GM12878 (cell line): ENCODE data around the gene PPARA. TPM values are rescaled to one million over a fixed set of nuclear protein-coding genes. Genes with fewer than 3 reads are reported as not detected.

Source experiments
- MEF2B ChIP-seq: fragments of 450-650 bp; IDR thresholded peaks from 2 replicates; pipeline ENCODE4 v1.6.1; 2018; ENCODE audit warnings: mild to moderate bottlenecking, moderate library complexity; ENCODE audit not compliant: partially characterized antibody, poor library complexity, severe bottlenecking
- NRF1 ChIP-seq: conservative IDR thresholded peaks from 2 replicates; pipeline ENCODE4 v1.6.1; 2011; ENCODE audit warnings: mild to moderate bottlenecking, low read depth, low read length, improper control_type of control experiment
- RCOR1 ChIP-seq: conservative IDR thresholded peaks from 2 replicates; pipeline ENCODE4 v1.6.1; 2012; ENCODE audit warnings: low read depth, low read length, improper control_type of control experiment
- SRF ChIP-seq, 2 experiments: IDR thresholded peaks; 2 replicates each; pipeline ENCODE4 v1.6.1; 2011; ENCODE audit warnings: low read depth in 2 of 2, low read length in 2 of 2, mild to moderate bottlenecking in 1 of 2, moderate library complexity in 1 of 2
- SUPT20H ChIP-seq: IDR thresholded peaks from 2 replicates; pipeline ENCODE4 v1.6.1; 2011; ENCODE audit warnings: low read depth, mild to moderate bottlenecking, low read length, moderate library complexity, borderline replicate concordance; ENCODE audit not compliant: control insufficient read depth
- polyA plus RNA-seq, 11 experiments: library from polyadenylated mRNA; depleted of rRNA in 4 of 11; unstranded in 6 of 11; stranded (reverse) in 5 of 11; fragments of >200 nt; fragmentation: Nextera tagmentation in 4 of 11; fragmentation: Illumina TruSeq in 1 of 11; extraction: Ambion mirVana in 4 of 11; extraction: Trizol in 1 of 11; gene quantifications; 1 replicate in 1 of 11; 2 replicates in 10 of 11; pipeline versions ENCODE4 v1.2.1 to v1.2.3, GENCODE V29; 2011 to 2016; ENCODE audit warnings: inconsistent platforms in 2 of 11, missing spikeins in 2 of 11, low read depth in 1 of 11
- total RNA-seq, 4 experiments: library from RNA; depleted of rRNA in 3 of 4; stranded (reverse); fragments of >200 nt in 3 of 4; fragmentation: Illumina TruSeq in 1 of 4; extraction: Trizol in 1 of 4; gene quantifications; 2 replicates each; pipeline versions ENCODE4 v1.2.1 to v1.2.3, GENCODE V29; 2013 to 2021
- TF ChIP-seq, protein P1 (sequence below): fragments of 450-650 bp; IDR thresholded peaks from 2 replicates; pipeline ENCODE4 v1.6.1; 2018; ENCODE audit warnings: mild to moderate bottlenecking, low read depth, moderate library complexity; ENCODE audit not compliant: partially characterized antibody
- TF ChIP-seq, protein P2 (sequence below): fragments of 450-650 bp; IDR thresholded peaks from 2 replicates; pipeline ENCODE4 v1.6.1; 2016; ENCODE audit warnings: mild to moderate bottlenecking

The PPARA gene
- total and polyA plus RNA-seq, 10 of the 15 experiments (the other 5 are each of a cell fraction or from before 2014, with no cell fraction given) = 0.72 to 10.4 (median 4.6) TPM

DNA sequence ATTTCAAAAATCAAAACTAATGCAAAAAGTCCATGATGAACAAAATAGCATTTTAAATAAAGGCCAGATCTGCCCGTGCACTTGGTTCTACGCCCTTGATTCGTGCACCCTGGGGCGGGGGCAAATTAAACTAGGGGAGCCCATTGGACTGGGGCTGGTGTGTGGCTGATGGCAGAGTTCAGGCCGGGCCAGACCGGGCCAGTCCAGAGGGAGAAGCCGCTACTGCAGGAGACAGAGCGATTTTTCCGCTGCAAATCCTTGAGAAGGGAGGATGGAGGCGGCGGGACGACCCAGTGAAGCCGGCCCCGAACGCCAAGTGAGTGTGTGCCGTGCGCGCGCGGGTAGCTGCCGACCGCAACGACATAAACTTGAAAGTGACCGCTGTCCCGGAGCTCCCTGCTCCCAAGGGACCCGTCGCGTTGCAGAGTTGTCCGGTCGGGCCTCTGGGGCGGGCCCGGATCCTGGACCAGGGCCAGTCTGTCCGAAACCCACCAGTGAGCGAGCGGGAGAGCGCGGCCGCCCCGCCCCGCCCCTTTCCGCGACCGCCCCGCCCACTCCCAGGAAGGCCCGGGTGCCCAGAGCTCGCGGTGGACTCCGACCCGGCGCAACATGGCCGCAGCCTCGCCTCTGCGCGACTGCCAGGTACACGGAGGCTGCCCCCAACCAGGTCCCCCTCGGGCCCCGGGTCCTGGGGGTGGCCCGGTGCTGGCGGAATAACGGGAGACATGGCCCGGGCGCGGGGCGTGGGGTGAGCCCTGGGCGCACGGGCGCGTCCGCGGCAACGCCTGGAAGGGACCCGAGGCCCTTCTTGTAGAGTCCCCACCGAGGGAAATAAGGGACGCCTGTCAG is 117.3 kb downstream of the PPARA start, which contains the start of gene TTC38 (continued):
- TF ChIP-seq NRF1 (no peak), SUPT20H (no peak), MEF2B (peak; percentile 89), RCOR1 (no peak), SRF (IDR thresholded peaks at IDR 0.05; ENCODE audit: low read depth in 2 of 2, low read length in 2 of 2) (no peak)
- TF ChIP-seq, protein P1, sequence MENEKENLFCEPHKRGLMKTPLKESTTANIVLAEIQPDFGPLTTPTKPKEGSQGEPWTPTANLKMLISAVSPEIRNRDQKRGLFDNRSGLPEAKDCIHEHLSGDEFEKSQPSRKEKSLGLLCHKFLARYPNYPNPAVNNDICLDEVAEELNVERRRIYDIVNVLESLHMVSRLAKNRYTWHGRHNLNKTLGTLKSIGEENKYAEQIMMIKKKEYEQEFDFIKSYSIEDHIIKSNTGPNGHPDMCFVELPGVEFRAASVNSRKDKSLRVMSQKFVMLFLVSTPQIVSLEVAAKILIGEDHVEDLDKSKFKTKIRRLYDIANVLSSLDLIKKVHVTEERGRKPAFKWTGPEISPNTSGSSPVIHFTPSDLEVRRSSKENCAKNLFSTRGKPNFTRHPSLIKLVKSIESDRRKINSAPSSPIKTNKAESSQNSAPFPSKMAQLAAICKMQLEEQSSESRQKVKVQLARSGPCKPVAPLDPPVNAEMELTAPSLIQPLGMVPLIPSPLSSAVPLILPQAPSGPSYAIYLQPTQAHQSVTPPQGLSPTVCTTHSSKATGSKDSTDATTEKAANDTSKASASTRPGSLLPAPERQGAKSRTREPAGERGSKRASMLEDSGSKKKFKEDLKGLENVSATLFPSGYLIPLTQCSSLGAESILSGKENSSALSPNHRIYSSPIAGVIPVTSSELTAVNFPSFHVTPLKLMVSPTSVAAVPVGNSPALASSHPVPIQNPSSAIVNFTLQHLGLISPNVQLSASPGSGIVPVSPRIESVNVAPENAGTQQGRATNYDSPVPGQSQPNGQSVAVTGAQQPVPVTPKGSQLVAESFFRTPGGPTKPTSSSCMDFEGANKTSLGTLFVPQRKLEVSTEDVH = no peak
- TF ChIP-seq, protein P2, sequence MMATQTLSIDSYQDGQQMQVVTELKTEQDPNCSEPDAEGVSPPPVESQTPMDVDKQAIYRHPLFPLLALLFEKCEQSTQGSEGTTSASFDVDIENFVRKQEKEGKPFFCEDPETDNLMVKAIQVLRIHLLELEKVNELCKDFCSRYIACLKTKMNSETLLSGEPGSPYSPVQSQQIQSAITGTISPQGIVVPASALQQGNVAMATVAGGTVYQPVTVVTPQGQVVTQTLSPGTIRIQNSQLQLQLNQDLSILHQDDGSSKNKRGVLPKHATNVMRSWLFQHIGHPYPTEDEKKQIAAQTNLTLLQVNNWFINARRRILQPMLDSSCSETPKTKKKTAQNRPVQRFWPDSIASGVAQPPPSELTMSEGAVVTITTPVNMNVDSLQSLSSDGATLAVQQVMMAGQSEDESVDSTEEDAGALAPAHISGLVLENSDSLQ = no peak
